C4-2B (cell line): Measurements from ENCODE around the gene KCNIP4.

ENCODE experiments used
- ZFX ChIP-seq: fragments of 450-650 bp; IDR thresholded peaks from 2 replicates; pipeline ENCODE4 v1.6.1; 2017
- TF ChIP-seq, protein P1 (sequence below): fragments of 450-650 bp; conservative IDR thresholded peaks from 2 replicates; pipeline ENCODE4 v1.5.1; 2017; ENCODE audit warnings: mild to moderate bottlenecking

DNA sequence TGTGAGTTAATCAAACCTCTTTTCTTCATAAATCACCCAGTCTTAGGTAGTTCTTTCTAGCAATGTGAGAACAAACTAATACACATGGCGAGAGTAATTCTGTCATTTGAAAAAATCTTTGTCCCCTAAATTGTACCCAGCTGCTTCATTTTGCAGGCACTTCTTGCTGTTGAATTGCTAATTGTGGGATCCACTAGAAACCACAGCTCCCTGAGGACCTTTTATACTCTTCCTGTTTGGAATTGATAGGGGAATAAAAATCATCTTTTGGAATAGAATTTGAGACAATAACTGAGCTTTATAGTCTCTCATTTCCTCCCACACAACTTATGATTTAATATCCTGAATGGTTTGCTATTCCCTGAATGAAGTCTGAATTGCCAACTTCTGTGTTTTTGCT, 1078.1 kb downstream of the KCNIP4 start:
- TF ChIP-seq, protein P1, sequence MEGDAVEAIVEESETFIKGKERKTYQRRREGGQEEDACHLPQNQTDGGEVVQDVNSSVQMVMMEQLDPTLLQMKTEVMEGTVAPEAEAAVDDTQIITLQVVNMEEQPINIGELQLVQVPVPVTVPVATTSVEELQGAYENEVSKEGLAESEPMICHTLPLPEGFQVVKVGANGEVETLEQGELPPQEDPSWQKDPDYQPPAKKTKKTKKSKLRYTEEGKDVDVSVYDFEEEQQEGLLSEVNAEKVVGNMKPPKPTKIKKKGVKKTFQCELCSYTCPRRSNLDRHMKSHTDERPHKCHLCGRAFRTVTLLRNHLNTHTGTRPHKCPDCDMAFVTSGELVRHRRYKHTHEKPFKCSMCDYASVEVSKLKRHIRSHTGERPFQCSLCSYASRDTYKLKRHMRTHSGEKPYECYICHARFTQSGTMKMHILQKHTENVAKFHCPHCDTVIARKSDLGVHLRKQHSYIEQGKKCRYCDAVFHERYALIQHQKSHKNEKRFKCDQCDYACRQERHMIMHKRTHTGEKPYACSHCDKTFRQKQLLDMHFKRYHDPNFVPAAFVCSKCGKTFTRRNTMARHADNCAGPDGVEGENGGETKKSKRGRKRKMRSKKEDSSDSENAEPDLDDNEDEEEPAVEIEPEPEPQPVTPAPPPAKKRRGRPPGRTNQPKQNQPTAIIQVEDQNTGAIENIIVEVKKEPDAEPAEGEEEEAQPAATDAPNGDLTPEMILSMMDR, result no peak
- no peak for TF ChIP-seq ZFX
